WTC11 (cell line): Measurements from ENCODE around the gene CA10. TPM values are rescaled to one million over a fixed set of nuclear protein-coding genes. Genes with fewer than 3 reads are reported as not detected.

Experiments used
- ATAC-seq: fragments of 200-7000 bp; cut with Tn5 transposase; 2 replicates; pipeline ENCODE4 v1.10.0; 2021; ENCODE audit warnings: mild to moderate bottlenecking, moderate library complexity
- CTCF ChIA-PET: fragments of 300-600 bp; sonication (Branson Sonifier 250); formaldehyde crosslinking; loops from one replicate; lab custom pipeline; 2021; ENCODE audit warnings: antibody characterized with exemption; lab: Charles Lee
- POLR2A ChIA-PET: fragments of 350-600 bp; sonication (Branson Sonifier 250); formaldehyde crosslinking; loops from one replicate; lab custom pipeline; 2021; ENCODE audit warnings: antibody characterized with exemption; lab: Charles Lee
- DNase-seq: peaks from one replicate; pipeline ENCODE4 v3.0.0; 2021; ENCODE audit warnings: low spot score
- H3K27ac Mint-ChIP-seq: 2 replicates; pipeline ENCODE4 v1.8.0; 2021; ENCODE audit warnings: mixed read lengths
- H3K27me3 Mint-ChIP-seq: 2 replicates; pipeline ENCODE4 v1.8.0; 2021; ENCODE audit warnings: low read depth, mild to moderate bottlenecking, moderate library complexity, mixed read lengths
- H3K36me3 Mint-ChIP-seq: 2 replicates; pipeline ENCODE4 v1.8.0; 2021; ENCODE audit warnings: mixed read lengths
- H3K4me1 Mint-ChIP-seq: 2 replicates; pipeline ENCODE4 v1.8.0; 2022; ENCODE audit warnings: mixed read lengths
- H3K4me3 Mint-ChIP-seq: 2 replicates; pipeline ENCODE4 v1.8.0; 2021; ENCODE audit warnings: mild to moderate bottlenecking, moderate library complexity, mixed read lengths
- H3K9me3 Mint-ChIP-seq: 2 replicates; pipeline ENCODE4 v1.8.0; 2021; ENCODE audit warnings: mixed read lengths
- ATF1 ChIP-seq: sonication (generic); formaldehyde crosslinking; IDR thresholded peaks from 2 replicates; pipeline ENCODE4 v1.8.1; 2023; ENCODE audit warnings: mild to moderate bottlenecking, moderate library complexity, missing genetic modification reagents
- FOXP1 ChIP-seq: sonication (generic); formaldehyde crosslinking; IDR thresholded peaks from 2 replicates; pipeline ENCODE4 v1.8.0; 2022; ENCODE audit warnings: missing genetic modification reagents, mild to moderate bottlenecking, moderate library complexity, borderline replicate concordance
- GRHL2 ChIP-seq: fragments of 250-450 bp; sonication (Bioruptor Pico); IDR thresholded peaks from 2 replicates; pipeline ENCODE4 v1.8.0; 2022; ENCODE audit warnings: mild to moderate bottlenecking, moderate library complexity; ENCODE audit not compliant: insufficient replicate concordance, severe bottlenecking
- MYBL2 ChIP-seq: sonication (generic); formaldehyde crosslinking; IDR thresholded peaks from 2 replicates; pipeline ENCODE4 v1.8.1; 2023; ENCODE audit warnings: mild to moderate bottlenecking, moderate library complexity, missing genetic modification reagents
- NFATC4 ChIP-seq: fragments of 250-450 bp; sonication (Bioruptor Pico); IDR thresholded peaks from 2 replicates; pipeline ENCODE4 v1.9.0; 2021; ENCODE audit warnings: mild to moderate bottlenecking
- OVOL2 ChIP-seq: fragments of 250-450 bp; sonication (Bioruptor Pico); IDR thresholded peaks from 2 replicates; pipeline ENCODE4 v1.9.0; 2021; ENCODE audit warnings: mild to moderate bottlenecking, borderline replicate concordance
- RORB ChIP-seq: fragments of 250-450 bp; sonication (Bioruptor Pico); IDR thresholded peaks from 2 replicates; pipeline ENCODE4 v1.9.0; 2021; ENCODE audit warnings: mild to moderate bottlenecking
- SMAD3 ChIP-seq: sonication (generic); formaldehyde crosslinking; IDR thresholded peaks from 2 replicates; pipeline ENCODE4 v1.8.0; 2022; ENCODE audit warnings: missing genetic modification reagents, mild to moderate bottlenecking, borderline replicate concordance
- SMAD4 ChIP-seq: sonication (generic); formaldehyde crosslinking; IDR thresholded peaks from 2 replicates; pipeline ENCODE4 v1.8.0; 2022; ENCODE audit warnings: mild to moderate bottlenecking, missing genetic modification reagents
- ZBTB21 ChIP-seq: sonication (generic); formaldehyde crosslinking; IDR thresholded peaks from 2 replicates; pipeline ENCODE4 v1.8.1; 2023; ENCODE audit warnings: mild to moderate bottlenecking, missing genetic modification reagents, borderline replicate concordance
- ZNF121 ChIP-seq: sonication (generic); formaldehyde crosslinking; IDR thresholded peaks from 2 replicates; pipeline ENCODE4 v1.8.0; 2023; ENCODE audit warnings: missing genetic modification reagents
- ZNF396 ChIP-seq: fragments of 250-450 bp; sonication (Bioruptor Pico); IDR thresholded peaks from 2 replicates; pipeline ENCODE4 v1.8.0; 2021; ENCODE audit warnings: mild to moderate bottlenecking, moderate library complexity, borderline replicate concordance
- ZNF416 ChIP-seq: fragments of 250-450 bp; sonication (Bioruptor Pico); IDR thresholded peaks from 2 replicates; pipeline ENCODE4 v1.9.0; 2021; ENCODE audit warnings: mild to moderate bottlenecking, inconsistent platforms
- ZNF671 ChIP-seq: fragments of 250-450 bp; sonication (Bioruptor Pico); IDR thresholded peaks from 2 replicates; pipeline ENCODE4 v1.8.0; 2021; ENCODE audit warnings: mild to moderate bottlenecking
- total RNA-seq: library from RNA; stranded (reverse); gene quantifications from 3 replicates; pipeline ENCODE4 v1.2.3, GENCODE V29; 2021
- TF ChIP-seq, protein P1 (sequence below): fragments of 250-450 bp; sonication (Bioruptor Pico); IDR thresholded peaks from 2 replicates; pipeline ENCODE4 v1.9.0; 2021; ENCODE audit warnings: moderate library complexity, mild to moderate bottlenecking, inconsistent platforms, borderline replicate concordance
- TF ChIP-seq, protein P2 (sequence below): sonication (generic); formaldehyde crosslinking; IDR thresholded peaks from 2 replicates; pipeline ENCODE4 v1.8.1; 2022; ENCODE audit warnings: mild to moderate bottlenecking, moderate library complexity, missing genetic modification reagents
- TF ChIP-seq, protein P3 (sequence below): sonication (generic); formaldehyde crosslinking; IDR thresholded peaks from 2 replicates; pipeline ENCODE4 v1.8.1; 2022; ENCODE audit warnings: missing genetic modification reagents, borderline replicate concordance
- TF ChIP-seq, protein P4 (sequence below): sonication (generic); formaldehyde crosslinking; IDR thresholded peaks from 2 replicates; pipeline ENCODE4 v1.8.0; 2023; ENCODE audit warnings: missing genetic modification reagents, mild to moderate bottlenecking, borderline replicate concordance
- TF ChIP-seq, protein P5 (sequence below): sonication (generic); formaldehyde crosslinking; conservative IDR thresholded peaks from 2 replicates; pipeline ENCODE4 v1.8.1; 2022; ENCODE audit warnings: mild to moderate bottlenecking, missing genetic modification reagents
- TF ChIP-seq, protein P6 (sequence below): sonication (generic); formaldehyde crosslinking; IDR thresholded peaks from 2 replicates; pipeline ENCODE4 v1.8.1; 2023; ENCODE audit warnings: mild to moderate bottlenecking, missing genetic modification reagents, moderate library complexity
- TF ChIP-seq, protein P7 (sequence below): fragments of 250-450 bp; sonication (Bioruptor Pico); IDR thresholded peaks from 2 replicates; pipeline ENCODE4 v1.8.0; 2021; ENCODE audit warnings: mild to moderate bottlenecking
- TF ChIP-seq, protein P8 (sequence below): sonication (generic); formaldehyde crosslinking; IDR thresholded peaks from 2 replicates; pipeline ENCODE4 v1.8.1; 2023; ENCODE audit warnings: mild to moderate bottlenecking, missing genetic modification reagents, moderate library complexity

Gene CA10
- total RNA-seq, 1 experiment from 2014 or later, result 0.90 TPM

DNA sequence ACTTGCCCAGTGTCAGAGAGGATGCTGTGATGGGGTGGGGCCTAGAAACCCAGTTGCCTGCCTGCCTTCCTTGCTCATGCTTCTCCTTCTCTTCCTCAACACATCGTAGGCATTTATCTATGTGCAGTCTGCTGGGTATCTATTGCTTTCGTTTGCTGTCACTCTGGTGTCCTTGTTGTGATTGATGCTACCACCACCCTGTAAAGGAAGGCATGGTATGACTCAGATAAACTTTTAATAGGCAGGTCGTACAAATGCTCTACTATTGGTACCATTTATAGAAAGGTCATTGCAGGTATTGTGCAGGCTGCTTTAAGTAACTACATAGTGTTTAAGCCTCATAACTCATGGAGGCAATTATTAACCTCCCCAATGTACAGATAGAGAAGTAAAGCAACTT, 529.3 kb downstream of the CA10 start:
- Mint-ChIP-seq H3K9me3 (peaks cover 34% of the 10 kb centered on the region), H3K36me3 (peaks cover 3% of the 10 kb centered on the region; the same call in 1 of the 2 replicates), H3K27ac (no peak overlapping the region), H3K4me3 (no peak overlapping the region), H3K4me1 (peaks cover 6% of the 10 kb centered on the region), H3K27me3 (no peaks in the 10 kb centered on the region; the same call in 1 of the 2 replicates)
- CTCF ChIA-PET, result no interaction called here
- ATAC-seq (no peak), DNase-seq (no peak)
- TF ChIP-seq, protein P1, sequence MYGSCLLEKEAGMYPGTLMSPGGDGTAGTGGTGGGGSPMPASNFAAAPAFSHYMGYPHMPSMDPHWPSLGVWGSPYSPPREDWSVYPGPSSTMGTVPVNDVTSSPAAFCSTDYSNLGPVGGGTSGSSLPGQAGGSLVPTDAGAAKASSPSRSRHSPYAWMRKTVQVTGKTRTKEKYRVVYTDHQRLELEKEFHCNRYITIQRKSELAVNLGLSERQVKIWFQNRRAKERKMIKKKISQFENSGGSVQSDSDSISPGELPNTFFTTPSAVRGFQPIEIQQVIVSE (CRISPR knock-in tag), result no peak
- no peak for TF ChIP-seq FOXP1 (CRISPR knock-in tag)
- TF ChIP-seq, protein P2, sequence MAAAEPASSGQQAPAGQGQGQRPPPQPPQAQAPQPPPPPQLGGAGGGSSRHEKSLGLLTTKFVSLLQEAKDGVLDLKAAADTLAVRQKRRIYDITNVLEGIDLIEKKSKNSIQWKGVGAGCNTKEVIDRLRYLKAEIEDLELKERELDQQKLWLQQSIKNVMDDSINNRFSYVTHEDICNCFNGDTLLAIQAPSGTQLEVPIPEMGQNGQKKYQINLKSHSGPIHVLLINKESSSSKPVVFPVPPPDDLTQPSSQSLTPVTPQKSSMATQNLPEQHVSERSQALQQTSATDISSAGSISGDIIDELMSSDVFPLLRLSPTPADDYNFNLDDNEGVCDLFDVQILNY, result no peak
- no peak for TF ChIP-seq NFATC4 (CRISPR knock-in tag)
- TF ChIP-seq, protein P3, sequence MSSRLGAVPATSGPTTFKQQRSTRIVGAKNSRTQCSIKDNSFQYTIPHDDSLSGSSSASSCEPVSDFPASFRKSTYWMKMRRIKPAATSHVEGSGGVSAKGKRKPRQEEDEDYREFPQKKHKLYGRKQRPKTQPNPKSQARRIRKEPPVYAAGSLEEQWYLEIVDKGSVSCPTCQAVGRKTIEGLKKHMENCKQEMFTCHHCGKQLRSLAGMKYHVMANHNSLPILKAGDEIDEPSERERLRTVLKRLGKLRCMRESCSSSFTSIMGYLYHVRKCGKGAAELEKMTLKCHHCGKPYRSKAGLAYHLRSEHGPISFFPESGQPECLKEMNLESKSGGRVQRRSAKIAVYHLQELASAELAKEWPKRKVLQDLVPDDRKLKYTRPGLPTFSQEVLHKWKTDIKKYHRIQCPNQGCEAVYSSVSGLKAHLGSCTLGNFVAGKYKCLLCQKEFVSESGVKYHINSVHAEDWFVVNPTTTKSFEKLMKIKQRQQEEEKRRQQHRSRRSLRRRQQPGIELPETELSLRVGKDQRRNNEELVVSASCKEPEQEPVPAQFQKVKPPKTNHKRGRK (CRISPR knock-in tag), result no peak
- no peak for TF ChIP-seq OVOL2 (CRISPR knock-in tag)
- TF ChIP-seq SMAD4 (CRISPR knock-in tag), result no peak
- TF ChIP-seq, protein P4, sequence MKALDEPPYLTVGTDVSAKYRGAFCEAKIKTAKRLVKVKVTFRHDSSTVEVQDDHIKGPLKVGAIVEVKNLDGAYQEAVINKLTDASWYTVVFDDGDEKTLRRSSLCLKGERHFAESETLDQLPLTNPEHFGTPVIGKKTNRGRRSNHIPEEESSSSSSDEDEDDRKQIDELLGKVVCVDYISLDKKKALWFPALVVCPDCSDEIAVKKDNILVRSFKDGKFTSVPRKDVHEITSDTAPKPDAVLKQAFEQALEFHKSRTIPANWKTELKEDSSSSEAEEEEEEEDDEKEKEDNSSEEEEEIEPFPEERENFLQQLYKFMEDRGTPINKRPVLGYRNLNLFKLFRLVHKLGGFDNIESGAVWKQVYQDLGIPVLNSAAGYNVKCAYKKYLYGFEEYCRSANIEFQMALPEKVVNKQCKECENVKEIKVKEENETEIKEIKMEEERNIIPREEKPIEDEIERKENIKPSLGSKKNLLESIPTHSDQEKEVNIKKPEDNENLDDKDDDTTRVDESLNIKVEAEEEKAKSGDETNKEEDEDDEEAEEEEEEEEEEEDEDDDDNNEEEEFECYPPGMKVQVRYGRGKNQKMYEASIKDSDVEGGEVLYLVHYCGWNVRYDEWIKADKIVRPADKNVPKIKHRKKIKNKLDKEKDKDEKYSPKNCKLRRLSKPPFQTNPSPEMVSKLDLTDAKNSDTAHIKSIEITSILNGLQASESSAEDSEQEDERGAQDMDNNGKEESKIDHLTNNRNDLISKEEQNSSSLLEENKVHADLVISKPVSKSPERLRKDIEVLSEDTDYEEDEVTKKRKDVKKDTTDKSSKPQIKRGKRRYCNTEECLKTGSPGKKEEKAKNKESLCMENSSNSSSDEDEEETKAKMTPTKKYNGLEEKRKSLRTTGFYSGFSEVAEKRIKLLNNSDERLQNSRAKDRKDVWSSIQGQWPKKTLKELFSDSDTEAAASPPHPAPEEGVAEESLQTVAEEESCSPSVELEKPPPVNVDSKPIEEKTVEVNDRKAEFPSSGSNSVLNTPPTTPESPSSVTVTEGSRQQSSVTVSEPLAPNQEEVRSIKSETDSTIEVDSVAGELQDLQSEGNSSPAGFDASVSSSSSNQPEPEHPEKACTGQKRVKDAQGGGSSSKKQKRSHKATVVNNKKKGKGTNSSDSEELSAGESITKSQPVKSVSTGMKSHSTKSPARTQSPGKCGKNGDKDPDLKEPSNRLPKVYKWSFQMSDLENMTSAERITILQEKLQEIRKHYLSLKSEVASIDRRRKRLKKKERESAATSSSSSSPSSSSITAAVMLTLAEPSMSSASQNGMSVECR (CRISPR knock-in tag), result no peak
- TF ChIP-seq ZNF121 (CRISPR knock-in tag), result no peak
- TF ChIP-seq, protein P5, sequence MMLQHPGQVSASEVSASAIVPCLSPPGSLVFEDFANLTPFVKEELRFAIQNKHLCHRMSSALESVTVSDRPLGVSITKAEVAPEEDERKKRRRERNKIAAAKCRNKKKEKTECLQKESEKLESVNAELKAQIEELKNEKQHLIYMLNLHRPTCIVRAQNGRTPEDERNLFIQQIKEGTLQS (CRISPR knock-in tag), result no peak
- TF ChIP-seq ZBTB21, result no peak
- TF ChIP-seq ZNF396 (CRISPR knock-in tag), result no peak
- TF ChIP-seq ATF1 (CRISPR knock-in tag), result no peak
- no peak for TF ChIP-seq ZNF671 (CRISPR knock-in tag)
- POLR2A ChIA-PET, result no interaction called here

DNA sequence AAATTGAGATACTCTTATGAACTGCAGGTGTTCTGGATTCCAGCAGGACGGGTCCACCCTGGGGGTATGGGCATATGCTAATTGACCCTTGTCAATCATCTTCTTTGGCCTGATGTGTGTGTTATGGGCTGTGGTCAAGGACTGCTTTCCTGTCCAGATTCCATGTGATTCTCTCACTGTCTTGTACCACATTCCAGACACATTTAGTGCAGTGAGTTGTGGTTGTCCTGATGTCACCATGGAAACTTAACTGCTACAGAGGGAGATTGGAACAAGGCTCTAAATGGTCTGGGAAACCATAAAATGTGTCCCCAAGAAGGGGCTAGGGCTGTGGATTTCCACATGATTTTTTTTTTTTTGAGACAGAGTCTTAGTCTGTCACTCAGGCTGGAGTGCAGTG, 530.7 kb downstream of the CA10 start:
- Mint-ChIP-seq H3K9me3 (peaks cover 37% of the 10 kb centered on the region), H3K27me3 (no peaks in the 10 kb centered on the region; the same call in 1 of the 2 replicates), H3K4me3 (no peak overlapping the region), H3K27ac (no peak overlapping the region), H3K36me3 (peaks cover 3% of the 10 kb centered on the region; the same call in 1 of the 2 replicates), H3K4me1 (peaks cover 6% of the 10 kb centered on the region)
- CTCF ChIA-PET, result no interaction called here
- DNase-seq, result no peak
- POLR2A ChIA-PET, result no interaction called here
- ATAC-seq, result no peak
- no peak for TF ChIP-seq RORB (CRISPR knock-in tag)
- TF ChIP-seq GRHL2 (CRISPR knock-in tag), result no peak
- no peak for TF ChIP-seq OVOL2 (CRISPR knock-in tag)
- TF ChIP-seq, protein P6, sequence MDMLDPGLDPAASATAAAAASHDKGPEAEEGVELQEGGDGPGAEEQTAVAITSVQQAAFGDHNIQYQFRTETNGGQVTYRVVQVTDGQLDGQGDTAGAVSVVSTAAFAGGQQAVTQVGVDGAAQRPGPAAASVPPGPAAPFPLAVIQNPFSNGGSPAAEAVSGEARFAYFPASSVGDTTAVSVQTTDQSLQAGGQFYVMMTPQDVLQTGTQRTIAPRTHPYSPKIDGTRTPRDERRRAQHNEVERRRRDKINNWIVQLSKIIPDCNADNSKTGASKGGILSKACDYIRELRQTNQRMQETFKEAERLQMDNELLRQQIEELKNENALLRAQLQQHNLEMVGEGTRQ (CRISPR knock-in tag), result no peak
- TF ChIP-seq, protein P1 (CRISPR knock-in tag), result no peak
- TF ChIP-seq ATF1 (CRISPR knock-in tag), result no peak
- TF ChIP-seq, protein P5 (CRISPR knock-in tag), result no peak
- TF ChIP-seq, protein P7, sequence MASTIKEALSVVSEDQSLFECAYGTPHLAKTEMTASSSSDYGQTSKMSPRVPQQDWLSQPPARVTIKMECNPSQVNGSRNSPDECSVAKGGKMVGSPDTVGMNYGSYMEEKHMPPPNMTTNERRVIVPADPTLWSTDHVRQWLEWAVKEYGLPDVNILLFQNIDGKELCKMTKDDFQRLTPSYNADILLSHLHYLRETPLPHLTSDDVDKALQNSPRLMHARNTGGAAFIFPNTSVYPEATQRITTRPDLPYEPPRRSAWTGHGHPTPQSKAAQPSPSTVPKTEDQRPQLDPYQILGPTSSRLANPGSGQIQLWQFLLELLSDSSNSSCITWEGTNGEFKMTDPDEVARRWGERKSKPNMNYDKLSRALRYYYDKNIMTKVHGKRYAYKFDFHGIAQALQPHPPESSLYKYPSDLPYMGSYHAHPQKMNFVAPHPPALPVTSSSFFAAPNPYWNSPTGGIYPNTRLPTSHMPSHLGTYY (CRISPR knock-in tag), result no peak
- TF ChIP-seq MYBL2, result no peak
- TF ChIP-seq, protein P8, sequence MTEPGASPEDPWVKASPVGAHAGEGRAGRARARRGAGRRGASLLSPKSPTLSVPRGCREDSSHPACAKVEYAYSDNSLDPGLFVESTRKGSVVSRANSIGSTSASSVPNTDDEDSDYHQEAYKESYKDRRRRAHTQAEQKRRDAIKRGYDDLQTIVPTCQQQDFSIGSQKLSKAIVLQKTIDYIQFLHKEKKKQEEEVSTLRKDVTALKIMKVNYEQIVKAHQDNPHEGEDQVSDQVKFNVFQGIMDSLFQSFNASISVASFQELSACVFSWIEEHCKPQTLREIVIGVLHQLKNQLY (CRISPR knock-in tag), result no peak
- TF ChIP-seq ZNF416 (CRISPR knock-in tag), result no peak
- TF ChIP-seq SMAD3 (CRISPR knock-in tag), result no peak
